HG02588 (cell line): Measurements from ENCODE around the gene LGALS14.

Source experiments
- ATAC-seq: cut with Tn5 transposase; IDR thresholded peaks from one replicate; pipeline ENCODE4 v1.9.1; 2021; ENCODE audit warnings: mild to moderate bottlenecking, moderate library complexity; ENCODE audit not compliant: unreplicated experiment

Gene LGALS14

GRCh38 chr19:39740395-39740794 is 36.1 kb downstream of the LGALS14 start:
- ATAC-seq = no peak

GRCh38 chr19:39745643-39746042 is 41.4 kb downstream of the LGALS14 start:
- no peak for ATAC-seq

- no peak for ATAC-seq
Observed at GRCh38 chr19:39746836-39747529, 42.7 kb downstream of the LGALS14 start.

GRCh38 chr19:39749981-39750380 is 45.7 kb downstream of the LGALS14 start:
- no peak for ATAC-seq

GRCh38 chr19:39752390-39752789 is 48.1 kb downstream of the LGALS14 start:
- ATAC-seq = no peak

- no peak for ATAC-seq
Observed at GRCh38 chr19:39752795-39753194, 48.5 kb downstream of the LGALS14 start.

- ATAC-seq = no peak
Observed at GRCh38 chr19:39754544-39754943, 50.3 kb downstream of the LGALS14 start.

- ATAC-seq = no peak
Observed at GRCh38 chr19:39754971-39755370, 50.7 kb downstream of the LGALS14 start.
